CD4-positive, alpha-beta memory T cell (primary cell): ENCODE measurements around the gene A4GALT. TPM values are rescaled to one million over a fixed set of nuclear protein-coding genes. Genes with fewer than 3 reads are reported as not detected.
"Not testable (repeated sequence)": the region's sequence is repeated elsewhere in the genome, so short reads cannot be mapped to it uniquely, and the experiment has no call there.

ENCODE experiments used
- CTCF ChIA-PET: fragments of 350-600 bp; sonication (Branson Sonifier 250); formaldehyde crosslinking; loops from one replicate; lab custom pipeline; 2021; ENCODE audit warnings: inconsistent platforms; ENCODE audit not compliant: partially characterized antibody; lab: Charles Lee
- POLR2A ChIA-PET: fragments of 350-600 bp; sonication (Branson Sonifier 250); formaldehyde crosslinking; loops from one replicate; lab custom pipeline; 2021; ENCODE audit not compliant: partially characterized antibody; lab: Charles Lee
- DNase-seq, 5 donors: peaks; one replicate each; pipeline versions ENCODE4 v3.0.0 to v3.0.0-alpha.2; 2020 to 2022; ENCODE audit warnings: mixed read lengths in 1 of 5
- H3K27ac ChIP-seq: one replicate; pipeline ENCODE4 v1.7.0; 2013; ENCODE audit warnings: low read depth, low read length
- H3K27me3 ChIP-seq: 2 replicates; pipeline ENCODE4 v1.7.0; 2013; ENCODE audit warnings: mild to moderate bottlenecking, low read length, moderate library complexity; ENCODE audit not compliant: insufficient read depth
- H3K36me3 ChIP-seq: 2 replicates; pipeline ENCODE4 v1.7.0; 2013; ENCODE audit warnings: mild to moderate bottlenecking, low read length, moderate library complexity; ENCODE audit not compliant: insufficient read depth
- H3K4me1 ChIP-seq: 2 replicates; pipeline ENCODE4 v1.7.0; 2013; ENCODE audit warnings: mild to moderate bottlenecking, low read length, moderate library complexity; ENCODE audit not compliant: insufficient read depth
- H3K4me3 ChIP-seq, 2 donors: one replicate each; pipeline ENCODE4 v1.7.0; 2013; ENCODE audit warnings: low read length in 2 of 2, mild to moderate bottlenecking in 1 of 2
- H3K9me3 ChIP-seq, 2 donors: one replicate each; pipeline ENCODE4 v1.7.0; 2013; ENCODE audit warnings: low read length in 2 of 2, control low read depth in 1 of 2; ENCODE audit not compliant: control insufficient read depth in 1 of 2
- H3K27ac Mint-ChIP-seq, 7 donors: one replicate each; pipeline ENCODE4 v1.8.0; 2020 to 2021; ENCODE audit warnings: mixed read lengths in 7 of 7, mild to moderate bottlenecking in 6 of 7, inconsistent platforms in 3 of 7, moderate library complexity in 3 of 7
- H3K27me3 Mint-ChIP-seq, 2 donors: one replicate each; pipeline ENCODE4 v1.8.0; 2020 to 2021; ENCODE audit warnings: mixed read lengths in 2 of 2
- H3K36me3 Mint-ChIP-seq, 2 donors: one replicate each; pipeline ENCODE4 v1.8.0; 2020 to 2021; ENCODE audit warnings: mixed read lengths in 2 of 2, inconsistent platforms in 1 of 2, mild to moderate bottlenecking in 1 of 2
- H3K4me1 Mint-ChIP-seq, 4 donors: one replicate each; pipeline ENCODE4 v1.8.0; 2020 to 2021; ENCODE audit warnings: mixed read lengths in 4 of 4, mild to moderate bottlenecking in 1 of 4
- H3K4me3 Mint-ChIP-seq, 8 donors: one replicate each; pipeline ENCODE4 v1.8.0; 2020 to 2021; ENCODE audit warnings: mixed read lengths in 8 of 8, mild to moderate bottlenecking in 7 of 8, moderate library complexity in 6 of 8, inconsistent platforms in 3 of 8
- H3K9me3 Mint-ChIP-seq, 8 donors: one replicate each; pipeline ENCODE4 v1.8.0; 2020 to 2021; ENCODE audit warnings: mixed read lengths in 8 of 8, mild to moderate bottlenecking in 5 of 8, inconsistent platforms in 3 of 8, moderate library complexity in 1 of 8
- intact Hi-C: fragments of 100-400 bp; cut with micrococcal nuclease; formaldehyde crosslinking; loops from one replicate; pipeline ENCODE4 v1.15.1; 2023
- polyA plus RNA-seq, 2 donors: library from polyadenylated mRNA; unstranded; fragments of 300-500 nt; fragmentation: Illumina TruSeq; gene quantifications; one replicate each; pipeline ENCODE4 v1.2.3, GENCODE V29; 2021
- total RNA-seq, 2 experiments: library from RNA; stranded (reverse); gene quantifications; one replicate each; pipeline ENCODE4 v1.2.3, GENCODE V29; 2021

The A4GALT gene
- total and polyA plus RNA-seq, 4 experiments from 2014 or later = 0.15 TPM; not detected in 3

DNA sequence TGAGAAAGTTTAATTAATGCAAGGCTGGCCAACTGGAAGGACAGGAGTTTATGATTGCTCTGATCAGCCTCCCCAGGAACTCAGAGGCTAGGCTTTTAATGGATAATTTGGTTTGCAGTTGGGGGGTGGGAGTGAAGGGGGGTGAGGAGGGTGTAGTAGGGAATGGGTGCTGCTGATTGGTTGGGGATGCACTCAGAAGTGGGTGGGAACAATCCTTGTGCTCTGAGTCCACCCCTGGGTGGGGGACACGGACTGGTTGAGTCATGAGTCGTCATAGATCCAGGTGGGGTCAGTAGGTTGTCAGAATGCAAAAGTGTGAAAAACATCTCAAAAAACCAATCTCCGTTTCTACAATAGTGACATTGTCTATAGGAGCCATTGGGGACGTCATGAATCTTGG, 50.6 kb downstream of the A4GALT start:
- Histone ChIP-seq H3K4me1 (peaks cover 8% of the 10 kb centered on the region), H3K4me3 (no peak overlapping the region), H3K27ac (no peak overlapping the region), H3K9me3 (no peaks in the 10 kb centered on the region), H3K36me3 (no peaks in the 10 kb centered on the region), H3K27me3 (no peaks in the 10 kb centered on the region)
- Mint-ChIP-seq H3K9me3 (no peaks in the 10 kb centered on the region), H3K4me1 (peaks cover 8 to 21% (median 14%) of the 10 kb centered on the region in 4 donors), H3K36me3 (no peaks in the 10 kb centered on the region), H3K27me3 (peaks cover 0 to 3% of the 10 kb centered on the region in 2 donors), H3K4me3 (no peak overlapping the region), H3K27ac (no peak overlapping the region)
- CTCF ChIA-PET = interaction anchor here (1.1 kb wide), 1 partner anchor 9 kb away, joined by 3 read pairs; no protein-coding TSS in a partner anchor
- DNase-seq = no peak
- POLR2A ChIA-PET = no interaction called here
- intact Hi-C loops = no loop called here

DNA sequence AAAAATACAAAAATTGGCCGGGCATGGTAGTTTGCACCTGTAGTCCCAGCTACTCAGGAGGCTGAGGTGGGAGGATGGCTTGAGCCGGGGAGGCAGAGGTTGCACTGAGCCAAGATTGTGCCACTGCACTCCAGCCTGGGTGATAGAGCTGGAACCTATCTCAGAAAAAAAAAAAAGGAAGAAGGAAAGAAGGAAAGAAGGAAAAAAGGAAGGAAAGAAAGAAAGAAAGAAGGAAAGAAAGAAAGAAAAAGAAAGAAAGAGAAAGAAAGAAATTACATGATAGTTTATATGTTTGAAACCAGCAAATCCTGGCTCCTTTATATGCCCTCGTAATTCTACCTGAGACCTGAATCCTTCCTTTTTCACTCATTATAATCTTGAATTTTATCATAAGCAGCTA, 54.3 kb downstream of the A4GALT start:
- H3K4me3 Mint-ChIP-seq, intact Hi-C loops, H3K27me3 Mint-ChIP-seq, POLR2A ChIA-PET, H3K36me3 Mint-ChIP-seq, H3K9me3 Mint-ChIP-seq, H3K36me3 ChIP-seq, DNase-seq, H3K4me3 ChIP-seq, CTCF ChIA-PET, H3K9me3 ChIP-seq, H3K27ac ChIP-seq, H3K27me3 ChIP-seq: not testable (repeated sequence)
- Mint-ChIP-seq H3K27ac (peak overlapping the region in 1 of 7 donors; percentile 59), H3K4me1 (peaks cover 6 to 21% (median 14%) of the 10 kb centered on the region in 4 donors)
- H3K4me1 ChIP-seq = peaks cover 11% of the 10 kb centered on the region

DNA sequence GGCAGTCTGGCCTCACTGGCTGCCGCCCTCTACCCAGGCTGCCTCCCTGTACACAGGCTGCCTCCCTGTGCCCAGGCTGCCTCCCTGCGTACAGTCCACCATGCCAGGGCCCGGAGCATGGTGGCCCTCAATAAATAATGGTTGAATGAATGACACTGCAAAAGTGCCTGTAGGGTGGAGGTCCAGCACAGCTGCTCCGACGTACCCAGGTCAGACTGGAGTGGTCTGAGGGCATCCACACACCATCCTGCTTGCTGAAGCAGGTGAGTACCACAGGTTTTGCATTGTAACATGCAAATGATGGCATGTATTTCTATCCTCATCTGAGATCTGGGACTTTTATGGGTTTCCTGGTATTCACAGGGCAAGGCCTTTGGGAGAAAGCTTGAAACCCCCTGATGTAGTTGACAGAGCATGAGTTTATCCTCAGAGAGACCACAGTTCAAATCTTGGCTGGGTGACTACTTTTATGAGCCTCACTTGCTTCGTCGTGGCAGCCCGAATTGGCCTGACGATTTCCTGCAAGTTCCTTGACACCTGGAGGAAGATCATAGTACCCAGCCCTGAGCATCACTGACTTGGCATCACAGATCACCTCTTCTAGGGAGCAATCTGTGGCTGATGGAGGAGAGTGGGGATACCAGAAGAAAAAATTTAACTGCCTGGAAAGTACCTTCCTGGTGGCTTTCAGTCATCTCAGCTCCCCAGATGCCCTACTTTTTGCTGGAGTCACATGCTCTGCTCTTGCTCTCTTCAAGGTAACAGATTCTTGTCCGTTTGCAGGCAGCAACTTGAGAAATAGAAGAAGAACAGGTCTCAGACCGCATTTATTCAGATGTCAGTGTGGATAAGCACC, 55.5 kb downstream of the A4GALT start:
- H3K27ac ChIP-seq = no peak overlapping the region
- Mint-ChIP-seq H3K27me3 (no peaks in the 10 kb centered on the region), H3K4me1 (peaks cover under 1 to 9% (median 6%) of the 10 kb centered on the region in 4 donors), H3K27ac (peak overlapping the region in 5 of 7 donors; percentile 13 to 53 (median 27)), H3K9me3 (no peaks in the 10 kb centered on the region), H3K36me3 (no peaks in the 10 kb centered on the region), H3K4me3 (peak overlapping the region in 2 of 8 donors; percentile 10 to 18)
- CTCF ChIA-PET = no interaction called here
- no peaks in the 10 kb centered on the region for H3K9me3 ChIP-seq
- POLR2A ChIA-PET = no interaction called here
- no peak overlapping the region for H3K4me3 ChIP-seq
- intact Hi-C loops = no loop called here
- no peak for DNase-seq
- peaks cover 5% of the 10 kb centered on the region for H3K4me1 ChIP-seq
- no peaks in the 10 kb centered on the region for H3K27me3 ChIP-seq
- H3K36me3 ChIP-seq = no peaks in the 10 kb centered on the region

DNA sequence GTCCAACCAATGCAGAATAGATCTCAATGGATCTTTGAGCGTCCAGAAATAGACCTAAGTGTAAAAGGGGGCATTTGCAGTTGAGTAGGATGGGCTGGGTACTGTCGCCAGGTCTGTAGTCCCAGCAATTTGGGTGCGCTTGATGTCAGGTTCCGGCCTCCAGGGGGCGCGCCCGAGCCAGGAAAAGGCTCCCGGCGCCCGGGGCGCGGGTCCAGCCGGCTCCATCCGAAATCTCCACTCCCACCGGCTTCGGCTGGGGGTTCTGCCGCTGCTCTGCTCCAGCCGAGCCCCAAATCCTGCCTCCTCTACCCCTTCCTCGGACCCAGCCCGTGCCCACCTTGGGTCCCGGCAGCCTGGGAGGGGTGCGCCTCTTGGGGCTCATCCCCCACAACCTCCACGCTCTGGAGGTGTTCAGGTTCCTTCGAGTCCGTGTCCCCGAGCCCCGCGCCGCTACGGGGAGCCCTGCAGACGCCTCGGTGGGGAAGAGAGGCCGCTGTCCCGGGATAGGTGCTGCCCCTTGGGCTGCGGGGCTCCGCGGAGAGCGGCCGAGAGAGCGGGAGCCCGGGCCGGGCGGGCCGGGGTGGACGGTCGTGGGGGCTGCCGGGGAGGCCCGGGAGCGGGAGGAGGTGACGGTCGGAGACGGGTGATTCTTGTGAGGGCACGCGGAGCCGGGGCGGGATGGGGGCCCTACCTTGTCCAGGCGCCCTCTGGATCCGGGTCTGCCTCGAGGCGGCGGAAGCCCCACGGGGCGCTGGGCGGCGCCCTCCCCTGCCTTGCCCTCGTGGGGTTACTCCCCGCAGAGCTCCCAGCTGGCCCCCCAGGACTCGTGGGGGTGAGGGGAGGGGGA, 58.5 kb downstream of the A4GALT start:
- Mint-ChIP-seq H3K27me3 (peaks cover 0 to 2% of the 10 kb centered on the region in 2 donors), H3K36me3 (no peaks in the 10 kb centered on the region), H3K4me3 (peak overlapping the region; percentile 17 to 77 (median 68)), H3K9me3 (no peaks in the 10 kb centered on the region), H3K27ac (peak overlapping the region in 1 of 7 donors; percentile 19), H3K4me1 (peaks cover 0 to 8% (median 4%) of the 10 kb centered on the region in 4 donors)
- Histone ChIP-seq H3K27ac (no peak overlapping the region), H3K36me3 (no peaks in the 10 kb centered on the region), H3K4me3 (peak overlapping the region in 1 of 2 donors; percentile 47), H3K27me3 (no peaks in the 10 kb centered on the region), H3K4me1 (peaks cover 5% of the 10 kb centered on the region), H3K9me3 (no peaks in the 10 kb centered on the region)
- ChIA-PET POLR2A (no interaction called here), CTCF (interaction anchor here (0.6 to 1.8 kb wide), 8 partner anchors 8 to 349 kb away, joined by 3 to 7 read pairs (median 4); partner anchors contain the start of gene CYB5R3)
- DNase-seq = peak; percentile 70 to 81 (median 77)
- intact Hi-C loops = no loop called here

DNA sequence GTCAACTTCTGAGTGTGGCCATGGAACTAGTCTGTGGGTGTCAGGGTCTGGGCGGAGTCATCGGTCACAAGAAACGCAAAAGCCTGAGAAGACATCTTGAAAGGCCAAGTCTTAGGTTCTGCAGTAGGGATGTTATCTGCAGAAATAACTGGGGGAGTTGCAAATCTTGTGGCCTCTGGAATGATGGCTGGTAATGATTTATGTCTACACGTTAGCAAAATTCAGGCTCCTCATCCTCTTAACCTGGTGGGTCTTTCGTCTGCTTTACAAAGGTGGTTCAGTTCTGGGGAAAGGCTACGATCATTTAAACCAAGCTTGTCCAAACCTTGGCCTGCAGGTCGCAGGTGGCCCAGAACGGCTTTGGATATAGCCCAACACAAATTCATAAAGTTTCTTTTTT, 64.1 kb downstream of the A4GALT start:
- Histone ChIP-seq H3K36me3 (no peaks in the 10 kb centered on the region), H3K27ac (no peak overlapping the region), H3K4me3 (no peak overlapping the region), H3K9me3 (no peaks in the 10 kb centered on the region), H3K4me1 (no peaks in the 10 kb centered on the region), H3K27me3 (no peaks in the 10 kb centered on the region)
- no peaks in the 10 kb centered on the region for H3K4me1 Mint-ChIP-seq
- H3K36me3 Mint-ChIP-seq = no peaks in the 10 kb centered on the region
- no peak overlapping the region for H3K4me3 Mint-ChIP-seq
- no peaks in the 10 kb centered on the region for H3K9me3 Mint-ChIP-seq
- peaks cover 2 to 3% of the 10 kb centered on the region in 2 donors for H3K27me3 Mint-ChIP-seq
- no peak for DNase-seq
- no peak overlapping the region for H3K27ac Mint-ChIP-seq
- ChIA-PET POLR2A (no interaction called here), CTCF (no interaction called here)
- intact Hi-C loops = no loop called here

DNA sequence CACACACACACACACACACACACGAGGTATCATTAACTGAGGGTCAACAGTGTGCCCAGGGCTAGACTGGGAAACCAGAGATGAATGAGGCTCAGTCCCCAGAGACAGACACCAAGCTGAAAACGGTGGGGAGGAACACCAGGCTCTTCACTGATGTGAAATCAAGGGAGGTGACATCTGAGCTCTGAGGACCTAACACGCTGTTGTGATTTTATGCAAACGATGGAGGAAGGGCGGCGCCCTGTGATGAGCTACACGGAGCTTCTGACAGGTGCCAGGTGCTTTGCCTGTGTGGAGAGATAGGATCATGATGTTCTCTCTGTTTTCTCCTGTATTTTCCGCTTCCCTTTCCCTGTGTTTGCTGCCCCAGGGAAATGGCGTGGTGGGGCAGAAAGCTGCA, 65.0 kb downstream of the A4GALT start:
- Histone ChIP-seq H3K27me3 (no peaks in the 10 kb centered on the region), H3K9me3 (no peaks in the 10 kb centered on the region), H3K4me1 (no peaks in the 10 kb centered on the region), H3K4me3 (no peak overlapping the region), H3K27ac (no peak overlapping the region), H3K36me3 (no peaks in the 10 kb centered on the region)
- H3K9me3 Mint-ChIP-seq = no peaks in the 10 kb centered on the region
- no peak overlapping the region for H3K4me3 Mint-ChIP-seq
- intact Hi-C loops = no loop called here
- DNase-seq = no peak
- CTCF ChIA-PET = interaction anchor here (1.0 kb wide), 1 partner anchor 11 kb away, joined by 3 read pairs; no protein-coding TSS in a partner anchor
- POLR2A ChIA-PET = no interaction called here
- H3K4me1 Mint-ChIP-seq = no peaks in the 10 kb centered on the region
- no peak overlapping the region for H3K27ac Mint-ChIP-seq
- H3K36me3 Mint-ChIP-seq = no peaks in the 10 kb centered on the region
- H3K27me3 Mint-ChIP-seq = peaks cover 2 to 3% of the 10 kb centered on the region in 2 donors
